Activated B cell treated with CpG ODN at 0.5 μM for 24 hours (primary cell): Measurements from ENCODE around the gene ZNF718. TPM values are rescaled to one million over a fixed set of nuclear protein-coding genes. Genes with fewer than 3 reads are reported as not detected.
"Not testable (repeated sequence)": the region's sequence is repeated elsewhere in the genome, so short reads cannot be mapped to it uniquely, and the experiment has no call there.

Experiments used
- ATAC-seq: fragments of 200-7000 bp; cut with Tn5 transposase; one replicate; pipeline ENCODE4 v1.10.0; 2021; ENCODE audit warnings: low read depth, mild to moderate bottlenecking, moderate library complexity
- CTCF ChIA-PET: fragments of 350-600 bp; sonication (Branson Sonifier 250); formaldehyde crosslinking; loops from one replicate; lab custom pipeline; 2021; ENCODE audit warnings: antibody characterized with exemption; lab: Charles Lee
- POLR2A ChIA-PET: fragments of 350-600 bp; sonication (Branson Sonifier 250); formaldehyde crosslinking; loops from one replicate; lab custom pipeline; 2021; ENCODE audit warnings: antibody characterized with exemption; lab: Charles Lee
- DNase-seq: peaks from one replicate; pipeline ENCODE4 v3.0.0; 2022
- H3K27ac Mint-ChIP-seq: one replicate; pipeline ENCODE4 v1.8.0; 2020; ENCODE audit warnings: mixed read lengths
- H3K27me3 Mint-ChIP-seq: one replicate; pipeline ENCODE4 v1.8.0; 2021; ENCODE audit warnings: mixed read lengths
- H3K36me3 Mint-ChIP-seq: one replicate; pipeline ENCODE4 v1.8.0; 2021; ENCODE audit warnings: low read depth, mixed read lengths
- H3K4me1 Mint-ChIP-seq: one replicate; pipeline ENCODE4 v1.8.0; 2021; ENCODE audit warnings: mixed read lengths
- H3K4me3 Mint-ChIP-seq: one replicate; pipeline ENCODE4 v1.8.0; 2020; ENCODE audit warnings: mild to moderate bottlenecking, mixed read lengths
- H3K9me3 Mint-ChIP-seq: one replicate; pipeline ENCODE4 v1.8.0; 2020; ENCODE audit warnings: mixed read lengths
- intact Hi-C: fragments of 100-400 bp; cut with micrococcal nuclease; formaldehyde crosslinking; loops from one replicate; pipeline ENCODE4 v1.15.1; 2024
- total RNA-seq: library from RNA; stranded (reverse); gene quantifications from 2 replicates; pipeline ENCODE4 v1.2.3, GENCODE V29; 2022
- TF ChIP-seq, protein P1 (sequence below): fragments of 200-600 bp; IDR thresholded peaks from one replicate; pipeline ENCODE4 v1.8.0; 2022; ENCODE audit warnings: antibody characterized with exemption, mild to moderate bottlenecking

Gene ZNF718
- total RNA-seq, 1 donor from 2014 or later = 10.9 TPM

DNA sequence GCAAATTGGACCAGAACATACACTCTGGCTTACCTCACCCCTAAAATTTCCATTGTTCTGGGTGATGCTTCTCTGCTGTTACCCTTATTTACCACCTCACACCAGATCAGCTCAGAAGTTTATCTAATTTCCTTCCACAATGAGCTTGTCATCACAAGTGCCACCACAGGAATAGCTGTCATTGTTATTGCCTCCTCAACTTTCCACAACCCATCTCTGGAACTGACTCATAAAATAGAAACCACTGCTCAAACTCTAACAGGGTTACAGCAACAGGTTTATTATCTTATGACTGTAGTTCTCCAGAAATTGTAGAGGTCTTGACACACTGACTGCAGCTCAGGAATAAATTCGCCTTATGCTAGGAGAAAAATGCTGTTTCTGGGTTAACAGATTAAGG lies 52.7 kb downstream of the ZNF718 start:
- ChIA-PET POLR2A (no interaction called here), CTCF (no interaction called here)
- H3K9me3 Mint-ChIP-seq = peaks cover 54% of the 10 kb centered on the region
- no peak for DNase-seq
- intact Hi-C loops = no loop called here
- peaks cover 63% of the 10 kb centered on the region for H3K36me3 Mint-ChIP-seq
- no peak for ATAC-seq
- no peaks in the 10 kb centered on the region for H3K4me1 Mint-ChIP-seq
- no peak overlapping the region for H3K27ac Mint-ChIP-seq
- H3K4me3 Mint-ChIP-seq = no peak overlapping the region
- TF ChIP-seq, protein P1, sequence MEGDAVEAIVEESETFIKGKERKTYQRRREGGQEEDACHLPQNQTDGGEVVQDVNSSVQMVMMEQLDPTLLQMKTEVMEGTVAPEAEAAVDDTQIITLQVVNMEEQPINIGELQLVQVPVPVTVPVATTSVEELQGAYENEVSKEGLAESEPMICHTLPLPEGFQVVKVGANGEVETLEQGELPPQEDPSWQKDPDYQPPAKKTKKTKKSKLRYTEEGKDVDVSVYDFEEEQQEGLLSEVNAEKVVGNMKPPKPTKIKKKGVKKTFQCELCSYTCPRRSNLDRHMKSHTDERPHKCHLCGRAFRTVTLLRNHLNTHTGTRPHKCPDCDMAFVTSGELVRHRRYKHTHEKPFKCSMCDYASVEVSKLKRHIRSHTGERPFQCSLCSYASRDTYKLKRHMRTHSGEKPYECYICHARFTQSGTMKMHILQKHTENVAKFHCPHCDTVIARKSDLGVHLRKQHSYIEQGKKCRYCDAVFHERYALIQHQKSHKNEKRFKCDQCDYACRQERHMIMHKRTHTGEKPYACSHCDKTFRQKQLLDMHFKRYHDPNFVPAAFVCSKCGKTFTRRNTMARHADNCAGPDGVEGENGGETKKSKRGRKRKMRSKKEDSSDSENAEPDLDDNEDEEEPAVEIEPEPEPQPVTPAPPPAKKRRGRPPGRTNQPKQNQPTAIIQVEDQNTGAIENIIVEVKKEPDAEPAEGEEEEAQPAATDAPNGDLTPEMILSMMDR = no peak
- no peaks in the 10 kb centered on the region for H3K27me3 Mint-ChIP-seq

DNA sequence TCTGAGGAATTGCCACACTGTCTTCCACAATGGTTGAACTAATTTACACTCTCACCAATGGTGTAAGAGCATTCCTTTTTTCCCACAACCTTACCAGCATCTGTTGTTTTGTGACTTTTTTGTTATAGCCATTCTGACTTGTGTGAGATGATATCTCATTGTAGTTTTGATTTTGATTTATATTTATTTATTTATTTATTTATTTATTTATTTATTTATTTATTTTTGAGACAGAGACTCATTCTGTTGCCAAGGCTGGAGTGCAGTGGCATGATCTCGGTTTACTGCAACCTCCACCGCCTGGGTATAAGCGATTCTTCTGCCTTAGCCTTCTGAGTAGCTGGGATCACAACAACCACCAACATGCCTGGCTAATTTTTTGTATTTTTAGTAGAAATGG lies 57.9 kb downstream of the ZNF718 start:
- CTCF ChIA-PET, H3K4me3 Mint-ChIP-seq, H3K27ac Mint-ChIP-seq, DNase-seq, H3K4me1 Mint-ChIP-seq, ATAC-seq, POLR2A ChIA-PET, intact Hi-C loops, H3K27me3 Mint-ChIP-seq: not testable (repeated sequence)
- peaks cover 67% of the 10 kb centered on the region for H3K9me3 Mint-ChIP-seq
- H3K36me3 Mint-ChIP-seq = peaks cover 70% of the 10 kb centered on the region

DNA sequence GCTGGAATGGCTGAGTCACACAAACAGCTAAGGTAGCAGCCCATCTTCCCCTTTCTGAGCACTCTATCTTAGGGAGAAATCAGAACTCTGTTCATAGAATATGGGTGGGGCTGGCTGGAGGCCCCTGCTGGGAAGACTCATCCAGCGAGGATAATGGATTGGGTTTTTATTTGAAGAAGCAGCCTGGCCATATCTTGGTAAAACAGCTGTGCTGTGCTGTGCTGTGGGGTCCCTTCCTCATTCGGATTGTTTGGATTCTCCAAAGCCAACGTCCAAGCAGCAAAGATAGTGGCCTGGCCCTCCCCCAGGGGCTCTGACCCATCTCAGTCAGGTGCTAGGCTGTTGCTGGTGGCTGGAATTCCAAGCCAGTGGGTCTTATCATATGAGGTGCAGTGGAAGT lies 63.8 kb downstream of the ZNF718 start:
- ATAC-seq (no peak), DNase-seq (no peak)
- Mint-ChIP-seq H3K36me3 (peaks cover 52% of the 10 kb centered on the region), H3K4me1 (no peaks in the 10 kb centered on the region), H3K4me3 (no peak overlapping the region), H3K27me3 (no peaks in the 10 kb centered on the region), H3K27ac (no peak overlapping the region), H3K9me3 (peaks cover 52% of the 10 kb centered on the region)
- TF ChIP-seq, protein P1 = no peak
- intact Hi-C loops = no loop called here
- ChIA-PET CTCF (no interaction called here), POLR2A (no interaction called here)

- CTCF ChIA-PET, intact Hi-C loops, H3K27me3 Mint-ChIP-seq, H3K27ac Mint-ChIP-seq, DNase-seq, H3K4me3 Mint-ChIP-seq, H3K4me1 Mint-ChIP-seq, ATAC-seq, POLR2A ChIA-PET: not testable (repeated sequence)
- Mint-ChIP-seq H3K9me3 (peaks cover 49% of the 10 kb centered on the region), H3K36me3 (peaks cover 36% of the 10 kb centered on the region)
Measured at GRCh38 chr4:195159-195558, 70.9 kb downstream of the ZNF718 start.

DNA sequence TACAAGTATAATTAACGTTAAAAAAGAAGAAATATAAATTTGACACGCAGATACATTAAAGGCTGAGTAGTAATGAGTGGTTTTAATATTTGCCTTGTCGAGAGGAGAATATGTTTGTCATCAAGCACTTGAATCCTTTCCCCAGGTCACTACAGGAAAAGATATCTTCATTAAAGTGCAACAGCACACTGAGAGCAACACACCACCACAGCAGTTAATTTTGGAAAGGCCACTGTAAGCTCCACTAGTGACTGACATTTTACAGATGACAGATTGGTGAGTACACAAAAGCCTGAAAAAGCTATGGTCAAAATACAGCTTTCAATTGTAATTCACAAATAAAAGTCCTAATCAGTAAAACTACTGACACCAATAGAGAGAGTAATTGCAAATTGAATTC lies 76.6 kb downstream of the ZNF718 start:
- POLR2A ChIA-PET = no interaction called here
- H3K36me3 Mint-ChIP-seq = peaks cover 43% of the 10 kb centered on the region
- H3K27ac Mint-ChIP-seq = no peak overlapping the region
- no peaks in the 10 kb centered on the region for H3K27me3 Mint-ChIP-seq
- DNase-seq (no peak), ATAC-seq (no peak)
- CTCF ChIA-PET = no interaction called here
- H3K4me1 Mint-ChIP-seq = no peaks in the 10 kb centered on the region
- intact Hi-C loops = no loop called here
- no peak overlapping the region for H3K4me3 Mint-ChIP-seq
- TF ChIP-seq, protein P1 = no peak
- H3K9me3 Mint-ChIP-seq = peaks cover 42% of the 10 kb centered on the region

GRCh38 chr4:202822-203221 lies 78.5 kb downstream of the ZNF718 start:
- H3K4me1 Mint-ChIP-seq, ATAC-seq, intact Hi-C loops, DNase-seq, H3K4me3 Mint-ChIP-seq, CTCF ChIA-PET, H3K27ac Mint-ChIP-seq, POLR2A ChIA-PET, H3K27me3 Mint-ChIP-seq: not testable (repeated sequence)
- Mint-ChIP-seq H3K9me3 (peaks cover 43% of the 10 kb centered on the region), H3K36me3 (peaks cover 46% of the 10 kb centered on the region)
